OCI-LY3 (cell line): ENCODE results near the gene LRRC4C.

Experiments used
- H2AFZ ChIP-seq: fragments of 200-600, 300-600 bp; shearing (Covaris generic); 2 replicates; pipeline ENCODE4 v1.6.0; 2014; ENCODE audit warnings: antibody characterized with exemption, low read depth, low read length
- H3K27ac ChIP-seq: fragments of 200-600, 300-600 bp; sonication (generic); 2 replicates; pipeline ENCODE4 v1.5.1; 2014; ENCODE audit warnings: mild to moderate bottlenecking, low read length, moderate library complexity, mixed read lengths
- H3K27me3 ChIP-seq: fragments of 200-600, 300-600 bp; sonication (generic); 2 replicates; pipeline ENCODE4 v1.6.1; 2014; ENCODE audit warnings: low read depth, low read length, mixed read lengths
- H3K36me3 ChIP-seq: fragments of 200-600, 300-600 bp; sonication (generic); replicated peaks from 2 replicates; pipeline ENCODE3; 2014; ENCODE audit warnings: low read depth, low read length, mixed read lengths
- H3K4me1 ChIP-seq: fragments of 300-600, 200-600 bp; sonication (generic); 2 replicates; pipeline ENCODE4 v1.6.1; 2014; ENCODE audit warnings: low read length, mixed read lengths
- H3K4me2 ChIP-seq: fragments of 200-600, 300-600 bp; sonication (generic); 2 replicates; pipeline ENCODE4 v1.6.1; 2014; ENCODE audit warnings: low read length, mixed read lengths
- H3K4me3 ChIP-seq: fragments of 300-600, 200-600 bp; sonication (generic); 2 replicates; pipeline ENCODE4 v1.5.1; 2014; ENCODE audit warnings: antibody characterized with exemption, mild to moderate bottlenecking, low read length, moderate library complexity
- H3K79me2 ChIP-seq: fragments of 300-600, 200-600 bp; shearing (Covaris generic); 2 replicates; pipeline ENCODE4 v1.6.1; 2014; ENCODE audit warnings: mild to moderate bottlenecking, low read length, mixed read lengths
- H3K9ac ChIP-seq: fragments of 300-600, 200-600 bp; shearing (Covaris generic); 2 replicates; pipeline ENCODE4 v1.6.0; 2014; ENCODE audit warnings: mild to moderate bottlenecking, low read length, moderate library complexity
- H3K9me3 ChIP-seq: fragments of 200-600, 300-600 bp; shearing (Covaris generic); 2 replicates; pipeline ENCODE4 v1.6.1; 2014; ENCODE audit warnings: low read length, mixed read lengths; ENCODE audit not compliant: insufficient read depth
- H4K20me1 ChIP-seq: fragments of 200-600, 300-600 bp; sonication (generic); 2 replicates; pipeline ENCODE4 v1.6.1; 2016; ENCODE audit warnings: low read length, mixed read lengths; ENCODE audit not compliant: insufficient read depth
- EZH2phosphoT487 ChIP-seq: fragments of 200-600 bp; shearing (Covaris generic); IDR thresholded peaks from 2 replicates; pipeline ENCODE4 v1.6.1; 2018; ENCODE audit warnings: antibody characterized with exemption, mixed run types, low read depth
- TF ChIP-seq, protein P1 (sequence below): fragments of 200-600, 300-600 bp; sonication (generic); IDR thresholded peaks from 2 replicates; pipeline ENCODE4 v1.5.1; 2014; ENCODE audit warnings: antibody characterized with exemption, low read length, low read depth

LRRC4C gene

DNA sequence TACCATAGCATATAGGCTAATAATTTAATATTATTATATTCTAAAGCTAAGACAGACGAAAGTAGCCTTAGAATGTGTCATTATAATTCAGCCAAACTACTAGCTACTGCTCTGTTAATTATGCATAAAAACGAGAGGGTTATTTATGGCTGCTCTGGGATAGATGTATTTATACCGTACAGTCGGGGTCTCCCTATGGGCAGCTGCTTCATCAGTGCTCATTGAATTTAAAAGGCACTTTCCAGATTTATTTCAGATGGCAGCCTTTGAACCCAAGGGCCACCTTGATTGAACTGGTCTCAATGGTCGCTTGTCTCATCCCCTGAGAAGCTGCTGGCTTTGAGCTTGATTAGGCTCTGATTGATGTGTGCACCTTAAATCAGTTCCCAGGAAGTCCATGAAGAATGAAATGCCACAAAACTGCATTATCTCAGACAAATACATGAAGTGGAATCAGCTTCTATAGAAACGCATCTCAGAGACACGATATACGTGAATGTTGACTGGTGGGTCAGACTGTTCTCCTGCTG is 377.6 kb downstream of the LRRC4C start:
- H3K27ac ChIP-seq, result no peak overlapping the region
- H4K20me1 ChIP-seq, result no peaks in the 10 kb centered on the region
- no peak overlapping the region for H3K9ac ChIP-seq
- no peak for TF ChIP-seq EZH2phosphoT487
- TF ChIP-seq, protein P1, sequence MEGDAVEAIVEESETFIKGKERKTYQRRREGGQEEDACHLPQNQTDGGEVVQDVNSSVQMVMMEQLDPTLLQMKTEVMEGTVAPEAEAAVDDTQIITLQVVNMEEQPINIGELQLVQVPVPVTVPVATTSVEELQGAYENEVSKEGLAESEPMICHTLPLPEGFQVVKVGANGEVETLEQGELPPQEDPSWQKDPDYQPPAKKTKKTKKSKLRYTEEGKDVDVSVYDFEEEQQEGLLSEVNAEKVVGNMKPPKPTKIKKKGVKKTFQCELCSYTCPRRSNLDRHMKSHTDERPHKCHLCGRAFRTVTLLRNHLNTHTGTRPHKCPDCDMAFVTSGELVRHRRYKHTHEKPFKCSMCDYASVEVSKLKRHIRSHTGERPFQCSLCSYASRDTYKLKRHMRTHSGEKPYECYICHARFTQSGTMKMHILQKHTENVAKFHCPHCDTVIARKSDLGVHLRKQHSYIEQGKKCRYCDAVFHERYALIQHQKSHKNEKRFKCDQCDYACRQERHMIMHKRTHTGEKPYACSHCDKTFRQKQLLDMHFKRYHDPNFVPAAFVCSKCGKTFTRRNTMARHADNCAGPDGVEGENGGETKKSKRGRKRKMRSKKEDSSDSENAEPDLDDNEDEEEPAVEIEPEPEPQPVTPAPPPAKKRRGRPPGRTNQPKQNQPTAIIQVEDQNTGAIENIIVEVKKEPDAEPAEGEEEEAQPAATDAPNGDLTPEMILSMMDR, result no peak
- no peaks in the 10 kb centered on the region for H3K36me3 ChIP-seq
- H2AFZ ChIP-seq, result no peak overlapping the region
- H3K9me3 ChIP-seq, result no peaks in the 10 kb centered on the region
- H3K27me3 ChIP-seq, result no peaks in the 10 kb centered on the region
- no peaks in the 10 kb centered on the region for H3K79me2 ChIP-seq
- H3K4me3 ChIP-seq, result no peak overlapping the region
- no peak overlapping the region for H3K4me2 ChIP-seq
- no peaks in the 10 kb centered on the region for H3K4me1 ChIP-seq

- H3K4me3 ChIP-seq, result no peak overlapping the region
- no peaks in the 10 kb centered on the region for H4K20me1 ChIP-seq
- no peak overlapping the region for H3K9ac ChIP-seq
- H3K36me3 ChIP-seq, result no peaks in the 10 kb centered on the region
- H3K9me3 ChIP-seq, result no peaks in the 10 kb centered on the region
- no peak overlapping the region for H3K27ac ChIP-seq
- TF ChIP-seq, protein P1, result no peak
- no peak for TF ChIP-seq EZH2phosphoT487
- H3K79me2 ChIP-seq, result no peaks in the 10 kb centered on the region
- no peak overlapping the region for H3K4me2 ChIP-seq
- H3K27me3 ChIP-seq, result no peaks in the 10 kb centered on the region
- 0 out of 2 replicates have a peak, but pooled peaks cover 2% of the 10 kb centered on the region for H3K4me1 ChIP-seq
- no peak overlapping the region for H2AFZ ChIP-seq
These were observed 385.1 kb downstream of the LRRC4C start for GRCh38 chr11:41074318-41074717.

DNA sequence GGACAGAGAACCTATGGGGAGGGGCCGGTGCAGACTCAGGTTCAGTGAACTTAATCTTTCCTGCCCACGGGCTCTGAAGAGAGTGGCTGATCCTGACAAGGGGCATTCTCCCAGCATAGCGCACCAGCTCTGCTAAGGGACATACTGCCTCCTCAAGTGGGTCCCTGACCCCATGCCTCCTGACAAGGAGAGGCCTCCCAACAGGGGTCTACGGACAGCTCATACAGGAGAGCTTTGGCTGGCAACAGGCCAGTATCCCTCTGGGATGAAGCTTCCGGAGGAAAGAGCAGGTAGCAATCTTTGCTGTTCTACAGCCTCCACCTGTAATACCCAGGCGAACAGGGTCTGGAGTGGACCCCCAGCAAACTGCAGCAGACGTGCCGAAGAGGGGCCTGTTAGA is 394.0 kb downstream of the LRRC4C start:
- H3K4me1 ChIP-seq, result no peaks in the 10 kb centered on the region
- H3K4me2 ChIP-seq, result no peak overlapping the region
- no peak overlapping the region for H3K27ac ChIP-seq
- H3K4me3 ChIP-seq, result no peak overlapping the region
- H3K9me3 ChIP-seq, result no peaks in the 10 kb centered on the region
- H3K36me3 ChIP-seq, result no peaks in the 10 kb centered on the region
- no peaks in the 10 kb centered on the region for H3K79me2 ChIP-seq
- H4K20me1 ChIP-seq, result no peaks in the 10 kb centered on the region
- H3K27me3 ChIP-seq, result no peaks in the 10 kb centered on the region
- no peak overlapping the region for H2AFZ ChIP-seq
- TF ChIP-seq EZH2phosphoT487, result no peak
- TF ChIP-seq, protein P1, result no peak
- no peak overlapping the region for H3K9ac ChIP-seq

GRCh38 chr11:41058138-41058537 is 401.3 kb downstream of the LRRC4C start:
- no peak overlapping the region for H3K4me2 ChIP-seq
- no peaks in the 10 kb centered on the region for H3K27me3 ChIP-seq

More at GRCh38 chr11:41058138-41058537, 401.3 kb downstream of the LRRC4C start:
- Histone ChIP-seq H2AFZ (no peak overlapping the region), H3K9me3 (no peaks in the 10 kb centered on the region), H4K20me1 (no peaks in the 10 kb centered on the region), H3K36me3 (no peaks in the 10 kb centered on the region), H3K9ac (no peak overlapping the region), H3K27ac (no peak overlapping the region), H3K4me1 (peaks cover 13% of the 10 kb centered on the region; the same call in 1 of the 2 replicates), H3K4me3 (no peak overlapping the region), H3K79me2 (no peaks in the 10 kb centered on the region)
- no peak for TF ChIP-seq EZH2phosphoT487
- TF ChIP-seq, protein P1, result no peak
